Ovary (tissue), 3 donors: ENCODE results near the gene GOLGA1.

ENCODE experiments used
- POLR2A ChIP-seq: fragments of 450-650 bp; IDR thresholded peaks from one replicate; pipeline ENCODE4 v1.6.1; 2017; ENCODE audit warnings: antibody characterized with exemption, mild to moderate bottlenecking, moderate library complexity
- TF ChIP-seq, protein P1 (sequence below), 3 donors: fragments of 450-650 bp in 2 of 3; fragments of 200-600 bp in 1 of 3; IDR thresholded peaks; one replicate each; pipeline versions ENCODE4 v1.5.1 to v1.8.0; 2016 to 2022; ENCODE audit warnings: antibody characterized with exemption in 3 of 3, mild to moderate bottlenecking in 1 of 3
- donor health status: DM: no; HTN: no; CAD: no.

DNA sequence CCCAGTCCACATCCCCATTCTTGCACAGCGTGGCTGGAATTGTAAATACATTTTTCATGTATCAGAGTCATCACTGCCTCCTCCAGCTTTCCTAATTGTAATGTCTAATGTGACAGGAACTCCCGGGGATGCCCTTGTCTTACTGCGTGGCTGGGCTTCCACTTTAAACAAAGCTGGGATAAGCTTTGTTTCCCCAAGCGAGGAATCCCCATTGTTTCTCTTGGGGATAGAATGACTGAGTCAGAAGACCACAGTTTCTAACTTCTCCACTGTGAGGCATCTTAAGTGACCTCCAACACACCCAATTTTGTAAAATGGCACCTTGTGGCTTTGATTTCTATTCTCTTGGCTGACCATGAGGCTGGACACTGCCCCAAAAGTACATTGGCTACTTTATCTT, 56.5 kb downstream of the GOLGA1 start:
- TF ChIP-seq POLR2A, result no peak
- TF ChIP-seq, protein P1, sequence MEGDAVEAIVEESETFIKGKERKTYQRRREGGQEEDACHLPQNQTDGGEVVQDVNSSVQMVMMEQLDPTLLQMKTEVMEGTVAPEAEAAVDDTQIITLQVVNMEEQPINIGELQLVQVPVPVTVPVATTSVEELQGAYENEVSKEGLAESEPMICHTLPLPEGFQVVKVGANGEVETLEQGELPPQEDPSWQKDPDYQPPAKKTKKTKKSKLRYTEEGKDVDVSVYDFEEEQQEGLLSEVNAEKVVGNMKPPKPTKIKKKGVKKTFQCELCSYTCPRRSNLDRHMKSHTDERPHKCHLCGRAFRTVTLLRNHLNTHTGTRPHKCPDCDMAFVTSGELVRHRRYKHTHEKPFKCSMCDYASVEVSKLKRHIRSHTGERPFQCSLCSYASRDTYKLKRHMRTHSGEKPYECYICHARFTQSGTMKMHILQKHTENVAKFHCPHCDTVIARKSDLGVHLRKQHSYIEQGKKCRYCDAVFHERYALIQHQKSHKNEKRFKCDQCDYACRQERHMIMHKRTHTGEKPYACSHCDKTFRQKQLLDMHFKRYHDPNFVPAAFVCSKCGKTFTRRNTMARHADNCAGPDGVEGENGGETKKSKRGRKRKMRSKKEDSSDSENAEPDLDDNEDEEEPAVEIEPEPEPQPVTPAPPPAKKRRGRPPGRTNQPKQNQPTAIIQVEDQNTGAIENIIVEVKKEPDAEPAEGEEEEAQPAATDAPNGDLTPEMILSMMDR (IDR thresholded peaks at IDR 0.05), result no peak
